Esophagus squamous epithelium (tissue), 4 donors: Measurements from ENCODE around the gene TDRD10.

ENCODE experiments used
- CTCF ChIP-seq, 6 experiments: fragments of 450-650 bp in 4 of 6; fragments of 200-600 bp in 2 of 6; sonication (generic) in 2 of 6; IDR thresholded peaks; one replicate each; pipeline ENCODE4 v1.5.1; 2016 to 2019; ENCODE audit warnings: antibody characterized with exemption in 6 of 6, mild to moderate bottlenecking in 4 of 6, moderate library complexity in 4 of 6
- POLR2A ChIP-seq, 4 donors: fragments of 450-650 bp; IDR thresholded peaks; one replicate each; pipeline ENCODE4 v1.6.1; 2017; ENCODE audit warnings: antibody characterized with exemption in 4 of 4, mild to moderate bottlenecking in 4 of 4, moderate library complexity in 3 of 4

DNA sequence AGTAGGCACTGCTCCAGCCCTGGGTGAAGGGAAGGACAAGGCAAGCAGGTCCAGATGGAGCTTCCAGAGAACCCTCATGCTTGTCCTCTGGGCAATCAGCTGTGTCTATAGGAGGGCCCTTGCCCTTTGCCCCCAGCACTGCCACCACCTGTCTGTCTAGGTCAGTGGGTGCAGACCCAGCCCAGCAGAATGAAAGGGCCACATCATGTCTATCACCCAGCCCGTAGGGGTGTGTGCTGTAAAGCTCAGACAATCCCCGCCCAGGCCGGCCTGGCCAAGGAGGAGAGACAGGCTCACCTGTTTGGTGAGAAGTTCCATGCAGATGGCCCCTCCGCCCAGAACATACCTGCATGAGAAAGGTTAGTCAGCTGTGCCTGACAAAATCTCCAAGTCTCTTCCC is 49.5 kb downstream of the TDRD10 start:
- no peak for TF ChIP-seq CTCF (IDR thresholded peaks at IDR 0.05)
- TF ChIP-seq POLR2A (IDR thresholded peaks at IDR 0.05) = no peak
